GM12865 (cell line): Measurements from ENCODE around the gene IQGAP2.

Experiments used
- DNase-seq: peaks from one replicate; pipeline ENCODE4 v3.0.0; 2010; ENCODE audit warnings: low read depth
- H3K4me3 ChIP-seq: 2 replicates; pipeline ENCODE4 v1.5.1; 2011; ENCODE audit warnings: mild to moderate bottlenecking, low read depth, low read length, control low read depth
- CTCF ChIP-seq: IDR thresholded peaks from 2 replicates; pipeline ENCODE4 v1.5.1; 2011; ENCODE audit warnings: low read length, control low read depth, low read depth, inconsistent platforms; ENCODE audit not compliant: insufficient read depth; ENCODE audit errors: missing control alignments

Gene IQGAP2

GRCh38 chr5:76586531-76586930, 183.4 kb downstream of the IQGAP2 start:
- no peak for TF ChIP-seq CTCF
- no peak for DNase-seq
- H3K4me3 ChIP-seq, result no peak overlapping the region

- H3K4me3 ChIP-seq, result no peak overlapping the region
- DNase-seq, result peak; percentile 70
- no peak for TF ChIP-seq CTCF
Measured at GRCh38 chr5:76590027-76590426, 186.9 kb downstream of the IQGAP2 start.

GRCh38 chr5:76591366-76591765, 188.3 kb downstream of the IQGAP2 start:
- no peak for TF ChIP-seq CTCF
- H3K4me3 ChIP-seq, result no peak overlapping the region
- DNase-seq, result no peak

- no peak for TF ChIP-seq CTCF
- no peak for DNase-seq
- no peak overlapping the region for H3K4me3 ChIP-seq
Measured at GRCh38 chr5:76592692-76593091, 189.6 kb downstream of the IQGAP2 start.

GRCh38 chr5:76594107-76594506, 191.0 kb downstream of the IQGAP2 start:
- TF ChIP-seq CTCF, result no peak
- DNase-seq, result no peak
- no peak overlapping the region for H3K4me3 ChIP-seq

- no peak for TF ChIP-seq CTCF
- H3K4me3 ChIP-seq, result no peak overlapping the region
- DNase-seq, result no peak
Measured at GRCh38 chr5:76595755-76596481, 192.8 kb downstream of the IQGAP2 start.

GRCh38 chr5:76598531-76598930, 195.4 kb downstream of the IQGAP2 start:
- DNase-seq, result no peak
- H3K4me3 ChIP-seq, result no peak overlapping the region
- TF ChIP-seq CTCF, result no peak
